C1 segment of cervical spinal cord (tissue), 14 donors: ENCODE data around the gene FNDC4.

Experiments used
- DNase-seq, 14 donors: peaks; one replicate each; lab custom pipeline; 2025; lab: John Stamatoyannopoulos, UW

The FNDC4 gene

DNA sequence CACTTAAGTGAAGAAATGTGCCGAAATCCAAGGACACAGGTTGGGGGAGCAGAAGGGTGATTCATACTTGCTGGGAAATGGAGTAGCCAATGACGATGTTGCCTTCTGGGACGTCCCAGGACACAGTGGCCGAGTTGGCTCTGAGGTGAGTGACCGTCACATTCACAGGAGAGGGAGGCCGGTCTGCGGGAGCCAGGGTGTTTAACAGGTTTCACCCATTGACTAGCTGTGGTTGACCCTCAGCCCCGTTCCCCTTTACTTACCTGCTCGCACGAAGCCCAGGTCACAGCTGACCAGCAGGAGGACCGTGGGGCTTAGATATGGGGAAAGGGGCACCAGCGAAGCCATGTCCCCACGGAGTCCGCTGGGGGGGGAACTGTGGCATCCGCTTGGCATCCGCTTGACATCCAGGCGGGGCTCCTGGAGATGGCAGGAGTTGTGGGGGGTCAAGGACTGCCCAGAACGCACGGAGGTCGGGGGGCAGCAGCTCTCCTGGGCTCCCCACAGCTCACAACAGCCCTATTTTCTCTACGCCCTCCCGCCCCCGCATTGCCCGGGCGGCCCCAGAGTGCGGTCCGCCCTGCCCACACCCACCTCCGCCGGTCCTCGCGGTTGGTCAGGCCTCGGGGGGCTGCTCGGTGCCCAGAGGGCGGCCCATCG lies 586 bp downstream of the FNDC4 start:
- peak in 8 of 14 donors; percentile 8 to 82 (median 27) for DNase-seq

DNA sequence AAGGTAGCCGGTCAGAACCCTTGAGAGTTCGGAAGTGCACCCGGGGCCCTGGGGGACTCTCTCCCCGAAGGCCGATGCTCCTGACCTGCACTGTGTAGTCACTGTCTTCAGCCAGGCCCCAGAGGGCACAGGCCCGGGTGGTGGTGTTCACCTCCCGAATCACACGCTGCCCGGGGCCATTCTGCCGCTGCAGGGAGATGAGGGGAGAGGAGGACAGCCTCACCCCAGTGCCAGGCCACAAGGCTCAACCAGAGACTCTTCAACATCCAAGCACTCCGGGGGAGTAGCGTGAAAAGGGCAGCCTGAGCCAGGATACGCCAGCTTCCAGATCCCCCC lies 1.1 kb downstream of the FNDC4 start:
- peak in 1 of 14 donors; percentile 32 for DNase-seq

- no peak for DNase-seq
Measured at GRCh38 chr2:27492557-27492956, 2.4 kb downstream of the FNDC4 start.

DNA sequence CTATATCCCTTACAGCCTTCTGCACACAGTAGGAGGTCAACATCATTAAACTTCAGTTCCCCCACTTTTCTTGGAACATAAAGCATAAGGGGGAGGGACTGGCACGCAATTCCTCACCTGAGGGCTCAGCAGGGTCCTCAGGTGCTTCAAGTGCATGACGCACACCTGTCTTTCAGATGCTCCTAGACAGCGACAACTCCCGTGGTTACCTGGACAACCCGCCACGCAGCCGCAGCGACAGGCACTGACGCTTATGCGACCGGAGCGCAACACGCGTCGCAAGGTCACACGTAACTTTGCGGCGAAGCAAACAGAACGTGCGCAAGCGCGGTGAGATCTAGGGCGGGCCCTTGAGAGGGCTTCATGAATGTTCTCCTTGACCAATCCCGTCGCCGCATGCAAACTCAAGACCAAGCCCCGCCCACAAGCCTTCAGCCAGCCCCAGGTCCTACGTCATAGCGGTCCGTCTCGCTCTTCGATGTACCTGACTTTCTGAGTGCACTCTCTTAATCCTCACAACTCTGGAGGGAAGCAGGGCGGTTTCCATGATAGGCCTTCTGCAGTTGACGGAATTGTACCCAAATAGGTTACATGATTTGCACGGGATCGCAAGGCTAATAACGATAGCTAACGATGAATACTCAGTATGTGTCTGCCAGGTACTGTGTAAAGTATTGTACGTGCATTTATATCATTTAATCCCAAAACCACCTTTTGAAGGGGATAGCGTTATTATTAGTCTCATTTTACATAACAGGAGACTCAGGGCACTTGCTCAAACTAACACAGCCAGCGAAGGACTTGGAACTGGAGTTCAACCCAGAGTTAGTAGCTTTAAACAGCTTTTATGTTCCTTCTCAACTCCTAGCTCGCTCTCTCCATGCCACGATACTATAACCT lies 5.3 kb downstream of the FNDC4 start, which contains the start of gene IFT172:
TSS of gene IFT172 (minus strand) at position 246 of the 900 bp plus-strand sequence. CDS start at position 156, 90 bp downstream.
- peak; percentile 42 to 99 (median 93) for DNase-seq

- no peak for DNase-seq
Measured at GRCh38 chr2:27489118-27489497, 5.9 kb downstream of the FNDC4 start.

- DNase-seq = peak in 1 of 14 donors; percentile 12
Measured at GRCh38 chr2:27485496-27485895, 9.5 kb downstream of the FNDC4 start.

GRCh38 chr2:27471961-27472360 lies 23.0 kb downstream of the FNDC4 start:
- no peak for DNase-seq

GRCh38 chr2:27464443-27464842 lies 30.6 kb downstream of the FNDC4 start:
- DNase-seq = no peak

DNA sequence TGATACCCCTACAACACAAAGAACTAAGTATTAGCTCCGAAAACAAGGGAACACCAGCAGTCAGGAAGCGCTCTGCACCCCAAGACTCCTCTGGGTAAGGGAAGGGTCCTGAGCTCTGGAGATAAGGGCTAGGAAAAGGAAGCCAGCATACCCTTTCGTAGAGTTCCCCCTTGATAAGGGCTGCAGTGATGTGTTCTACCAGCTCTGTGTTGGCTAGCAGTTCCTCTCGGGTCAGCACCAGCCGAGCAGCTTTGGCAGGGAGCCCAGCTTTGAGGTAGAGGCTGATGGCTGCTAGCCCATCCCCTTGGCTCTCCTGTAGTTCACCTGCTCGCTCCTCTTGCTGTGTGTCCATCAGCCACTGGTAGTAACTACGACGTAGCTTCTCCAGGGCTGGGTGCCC lies 33.9 kb downstream of the FNDC4 start:
- DNase-seq = peak in 2 of 14 donors; percentile 4 to 49

GRCh38 chr2:27453968-27454367 lies 41.0 kb downstream of the FNDC4 start:
- no peak for DNase-seq

GRCh38 chr2:27451095-27451494 lies 43.9 kb downstream of the FNDC4 start:
- DNase-seq = no peak

DNA sequence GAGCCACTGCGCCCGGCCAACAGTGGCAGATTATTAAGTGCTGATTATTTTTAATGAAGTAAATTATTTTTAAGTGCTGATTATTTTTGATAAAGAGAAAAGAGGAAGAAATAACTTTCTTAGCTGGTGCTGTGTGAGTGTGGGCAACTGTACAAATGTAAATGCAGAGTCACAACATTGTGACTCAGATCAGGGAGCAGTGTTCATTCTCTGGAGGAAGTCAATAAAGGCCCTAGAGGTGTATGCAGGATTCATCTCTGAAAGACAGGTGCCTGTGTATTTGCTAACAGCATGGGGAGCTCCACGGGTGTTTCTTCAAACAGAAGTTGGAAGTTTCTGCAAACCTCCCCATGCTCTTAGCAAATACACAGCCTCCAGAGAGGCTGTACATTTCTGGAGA lies 46.6 kb downstream of the FNDC4 start:
- DNase-seq = no peak

DNA sequence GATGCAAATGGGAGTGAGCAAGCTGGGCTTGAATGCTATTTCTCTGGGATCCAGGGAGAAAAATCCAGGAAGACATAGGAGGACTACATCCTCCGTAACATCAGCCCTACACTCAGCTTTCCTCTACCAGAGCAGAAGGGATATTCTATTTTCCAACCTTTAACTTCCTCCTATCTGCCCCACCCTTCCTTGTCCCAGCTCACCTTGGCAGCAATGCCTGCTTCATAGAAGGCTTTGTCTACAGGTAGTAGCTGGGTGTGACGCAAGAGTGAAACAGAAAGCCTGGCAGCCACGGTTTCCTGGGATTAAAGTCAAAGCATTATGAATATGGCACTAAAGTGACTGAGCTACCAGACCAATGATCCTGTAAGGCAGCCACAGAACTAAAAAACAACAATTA lies 48.9 kb downstream of the FNDC4 start:
- no peak for DNase-seq

- DNase-seq = no peak
Measured at GRCh38 chr2:27445615-27446014, 49.4 kb downstream of the FNDC4 start.

- DNase-seq = no peak
Measured at GRCh38 chr2:27445155-27445554, 49.8 kb downstream of the FNDC4 start.

- DNase-seq = no peak
Measured at GRCh38 chr2:27442920-27443282, 52.1 kb downstream of the FNDC4 start.

GRCh38 chr2:27441958-27442919 lies 52.8 kb downstream of the FNDC4 start, which contains the start of gene KRTCAP3:
TSS of gene KRTCAP3 (plus strand) at chr2:27442381. CDS start at chr2:27442413, 32 bp downstream.
- DNase-seq = no peak
